IPS-18a (cell line): ENCODE results near the gene GLG1.
"Not testable (repeated sequence)": the region's sequence is repeated elsewhere in the genome, so short reads cannot be mapped to it uniquely, and the experiment has no call there.

Experiments used
- H3K27ac ChIP-seq: one replicate; pipeline ENCODE4 v1.5.1; 2013; ENCODE audit warnings: low read length
- H3K27me3 ChIP-seq: one replicate; pipeline ENCODE4 v1.6.1; 2013; ENCODE audit warnings: mild to moderate bottlenecking, low read length; ENCODE audit not compliant: control insufficient read depth, insufficient read depth
- H3K36me3 ChIP-seq: one replicate; pipeline ENCODE4 v1.6.1; 2013; ENCODE audit warnings: low read depth, low read length; ENCODE audit not compliant: control insufficient read depth
- H3K4me1 ChIP-seq: one replicate; pipeline ENCODE4 v1.6.1; 2013; ENCODE audit warnings: low read depth, low read length; ENCODE audit not compliant: control insufficient read depth
- H3K4me3 ChIP-seq: one replicate; pipeline ENCODE4 v1.5.1; 2013; ENCODE audit warnings: low read length
- H3K9ac ChIP-seq: one replicate; pipeline ENCODE4 v1.6.1; 2013; ENCODE audit warnings: mild to moderate bottlenecking, low read length, moderate library complexity
- H3K9me3 ChIP-seq: one replicate; pipeline ENCODE4 v1.6.1; 2013; ENCODE audit warnings: low read depth, low read length; ENCODE audit not compliant: control insufficient read depth

GLG1 gene

DNA sequence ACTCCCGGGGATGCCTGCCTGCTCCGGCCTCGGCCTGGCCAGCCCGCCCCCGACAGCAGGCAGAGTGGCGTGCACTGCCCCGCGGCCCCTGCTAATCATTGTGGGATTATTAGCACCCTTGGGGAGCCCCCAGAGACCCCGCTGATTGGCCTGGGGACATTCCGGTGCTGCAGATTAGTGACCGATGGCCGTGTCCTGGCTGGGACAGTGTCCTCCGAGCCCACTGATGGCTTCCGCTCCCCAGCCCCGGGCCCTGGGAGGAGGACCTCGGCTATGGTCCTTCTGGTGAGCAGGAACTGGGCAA lies 185.5 kb downstream of the GLG1 start:
- not testable (repeated sequence) for H3K27ac ChIP-seq, H3K36me3 ChIP-seq, H3K4me1 ChIP-seq, H3K9ac ChIP-seq, H3K4me3 ChIP-seq, H3K27me3 ChIP-seq, H3K9me3 ChIP-seq

DNA sequence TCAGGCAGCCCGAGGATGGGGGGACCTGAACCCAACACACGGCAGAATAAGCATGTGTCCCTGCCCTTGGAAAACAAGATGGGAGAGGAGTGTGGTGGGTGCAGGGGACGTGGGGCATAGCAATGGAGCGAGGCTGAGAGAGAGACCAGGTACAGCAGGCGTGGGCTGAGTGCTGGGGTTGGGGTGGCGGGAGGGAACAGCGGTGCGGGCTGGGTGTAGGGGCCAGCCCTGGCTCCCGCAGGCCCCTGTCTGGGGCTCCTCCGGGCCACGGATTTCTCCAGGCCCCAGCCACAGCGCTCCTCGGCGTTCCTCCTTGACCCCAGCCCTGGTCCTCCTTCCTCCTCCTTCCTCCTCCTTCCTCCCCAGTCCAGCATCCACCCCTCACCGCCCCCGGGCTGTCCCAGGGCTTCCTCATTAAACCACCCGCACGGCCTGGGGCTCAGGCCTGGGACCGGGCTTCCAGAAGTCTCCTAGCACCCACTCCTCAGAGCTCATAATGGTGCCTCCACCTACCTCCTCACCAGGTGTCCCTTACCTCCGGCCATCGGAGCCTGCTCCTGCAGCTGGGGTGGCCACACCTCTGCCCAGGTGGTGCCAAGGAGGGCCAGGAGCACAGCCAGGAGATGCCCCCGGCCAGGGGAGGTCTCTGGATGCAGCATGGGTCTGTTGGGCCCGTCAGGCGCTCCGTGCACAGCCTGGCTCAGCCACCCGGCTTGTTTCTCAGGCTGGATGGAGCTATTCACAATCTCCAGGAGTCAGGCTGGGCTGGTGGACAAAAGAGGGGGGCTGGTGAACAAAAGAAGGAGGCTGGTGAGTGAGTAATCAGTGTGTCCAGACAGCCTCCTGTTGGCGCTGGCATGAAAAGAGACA lies 186.1 kb downstream of the GLG1 start, which contains the start of gene CLEC18B:
CLEC18B (minus strand) TSS at position 867 of the 870 bp plus-strand sequence; CDS start at position 659, 208 bp downstream.
- H3K27ac ChIP-seq, H3K9ac ChIP-seq, H3K4me3 ChIP-seq, H3K36me3 ChIP-seq, H3K9me3 ChIP-seq, H3K4me1 ChIP-seq, H3K27me3 ChIP-seq: not testable (repeated sequence)

DNA sequence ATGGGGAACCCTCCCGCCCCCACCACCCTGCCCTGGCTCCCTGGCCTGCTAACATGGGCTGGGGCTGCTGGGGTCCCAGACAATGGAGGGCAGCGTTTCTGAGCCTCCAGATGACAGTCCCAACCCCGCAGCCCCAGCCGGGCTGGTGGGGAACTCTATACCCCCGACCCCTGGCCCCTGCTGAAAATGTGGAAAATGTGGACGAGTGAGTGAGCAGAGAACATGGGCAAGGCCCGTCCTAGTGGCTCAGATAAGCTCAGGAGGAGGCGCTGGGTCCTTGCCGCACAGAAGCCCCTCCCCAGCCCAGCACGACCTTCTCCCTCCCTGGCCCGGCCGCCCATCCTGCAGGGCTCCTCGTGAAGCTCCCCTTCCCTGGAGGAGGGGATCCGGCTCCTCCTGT lies 187.1 kb downstream of the GLG1 start:
- not testable (repeated sequence) for H3K36me3 ChIP-seq, H3K27ac ChIP-seq, H3K4me1 ChIP-seq, H3K9ac ChIP-seq, H3K9me3 ChIP-seq, H3K4me3 ChIP-seq, H3K27me3 ChIP-seq

DNA sequence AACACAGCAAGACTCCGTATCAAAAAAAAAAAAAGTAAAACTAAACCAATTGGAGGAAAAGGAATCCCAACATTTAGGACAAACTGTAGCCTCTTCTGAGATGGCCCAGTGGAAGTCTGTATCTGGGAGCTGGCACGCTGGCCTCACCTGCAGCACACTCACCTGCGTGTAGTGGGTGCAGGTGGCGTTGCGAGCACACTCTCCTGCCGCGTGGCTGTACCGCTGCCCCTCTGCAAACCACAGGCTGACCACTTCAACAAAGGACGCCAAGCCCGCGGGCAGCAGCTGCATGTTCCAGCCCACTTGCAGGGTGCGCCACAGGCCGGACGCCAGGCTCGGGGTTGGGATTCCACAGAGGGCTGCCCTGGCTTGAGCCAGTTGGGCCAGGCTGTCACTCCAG lies 189.0 kb downstream of the GLG1 start:
- H3K36me3 ChIP-seq, H3K4me3 ChIP-seq, H3K27me3 ChIP-seq, H3K27ac ChIP-seq, H3K9me3 ChIP-seq, H3K9ac ChIP-seq, H3K4me1 ChIP-seq: not testable (repeated sequence)

DNA sequence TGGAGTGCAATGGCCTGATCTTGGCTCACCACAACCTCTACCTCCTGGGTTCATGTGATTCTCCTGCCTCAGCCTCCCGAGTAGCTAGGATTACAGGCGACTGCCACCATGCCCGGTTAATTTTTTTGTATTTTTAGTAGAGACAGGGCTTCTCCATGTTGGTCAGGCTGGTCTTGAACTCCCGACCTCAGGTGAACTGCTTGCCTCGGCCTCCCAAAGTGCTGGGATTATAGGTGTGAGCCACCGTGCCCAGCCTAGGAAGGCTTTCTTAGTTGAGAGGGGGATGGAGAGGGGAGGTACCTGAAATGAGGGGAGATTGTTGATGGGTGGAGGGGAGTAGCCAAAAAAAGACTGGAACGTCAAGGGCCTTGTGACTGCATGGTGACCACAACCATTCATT lies 193.0 kb downstream of the GLG1 start:
- not testable (repeated sequence) for H3K4me3 ChIP-seq, H3K36me3 ChIP-seq, H3K9ac ChIP-seq, H3K27me3 ChIP-seq, H3K27ac ChIP-seq, H3K9me3 ChIP-seq, H3K4me1 ChIP-seq

DNA sequence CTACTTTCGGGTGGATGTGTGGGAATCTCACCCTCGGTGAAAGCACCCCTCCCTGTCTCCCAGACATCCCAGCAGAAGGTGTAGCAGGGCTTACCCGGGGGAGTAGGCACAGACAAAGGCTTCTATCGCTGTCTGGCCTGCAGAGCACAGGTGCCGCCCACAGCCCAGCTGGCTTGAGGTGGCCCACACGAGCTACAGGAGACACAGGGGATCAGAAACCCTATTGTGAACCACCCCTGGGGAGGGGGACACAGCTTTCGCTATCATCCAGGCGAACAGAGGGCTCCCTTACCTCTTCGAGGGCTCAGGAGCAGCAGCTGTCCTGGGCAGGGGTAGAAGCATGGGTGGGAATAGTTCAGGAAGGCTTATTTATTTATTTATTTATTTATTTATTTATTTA lies 193.4 kb downstream of the GLG1 start:
- not testable (repeated sequence) for H3K4me1 ChIP-seq, H3K27ac ChIP-seq, H3K9me3 ChIP-seq, H3K9ac ChIP-seq, H3K4me3 ChIP-seq, H3K36me3 ChIP-seq, H3K27me3 ChIP-seq

DNA sequence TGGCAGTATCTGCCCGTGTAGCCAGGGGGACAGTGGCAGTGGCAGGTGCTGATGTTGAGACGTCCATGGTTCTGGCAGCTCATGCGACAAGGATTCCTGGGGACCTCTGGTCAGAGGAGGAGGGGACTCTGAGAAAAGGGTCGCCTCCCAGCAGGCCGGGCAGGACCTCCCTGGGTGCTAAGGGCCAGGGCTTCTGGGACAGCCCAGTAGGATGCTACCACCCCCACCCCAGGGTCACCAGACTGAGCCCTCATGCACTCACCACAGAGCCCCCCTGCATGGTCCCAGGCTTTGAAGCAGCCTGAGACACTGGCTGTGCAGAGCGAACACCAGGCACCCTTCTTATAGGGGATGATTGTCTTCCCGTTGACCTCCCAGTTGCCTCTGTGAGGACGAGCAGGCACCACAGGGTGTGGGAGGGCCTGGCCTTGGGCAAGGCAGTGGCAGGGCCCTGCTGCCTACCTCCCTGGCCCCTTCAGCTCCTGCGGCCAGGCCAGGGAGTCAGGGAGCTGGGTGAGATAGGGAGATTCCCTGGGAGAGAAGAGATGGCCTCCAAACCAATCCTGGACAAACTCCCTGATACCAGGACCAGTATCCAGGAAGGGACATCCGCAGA lies 194.0 kb downstream of the GLG1 start:
- not testable (repeated sequence) for H3K9ac ChIP-seq, H3K9me3 ChIP-seq

DNA sequence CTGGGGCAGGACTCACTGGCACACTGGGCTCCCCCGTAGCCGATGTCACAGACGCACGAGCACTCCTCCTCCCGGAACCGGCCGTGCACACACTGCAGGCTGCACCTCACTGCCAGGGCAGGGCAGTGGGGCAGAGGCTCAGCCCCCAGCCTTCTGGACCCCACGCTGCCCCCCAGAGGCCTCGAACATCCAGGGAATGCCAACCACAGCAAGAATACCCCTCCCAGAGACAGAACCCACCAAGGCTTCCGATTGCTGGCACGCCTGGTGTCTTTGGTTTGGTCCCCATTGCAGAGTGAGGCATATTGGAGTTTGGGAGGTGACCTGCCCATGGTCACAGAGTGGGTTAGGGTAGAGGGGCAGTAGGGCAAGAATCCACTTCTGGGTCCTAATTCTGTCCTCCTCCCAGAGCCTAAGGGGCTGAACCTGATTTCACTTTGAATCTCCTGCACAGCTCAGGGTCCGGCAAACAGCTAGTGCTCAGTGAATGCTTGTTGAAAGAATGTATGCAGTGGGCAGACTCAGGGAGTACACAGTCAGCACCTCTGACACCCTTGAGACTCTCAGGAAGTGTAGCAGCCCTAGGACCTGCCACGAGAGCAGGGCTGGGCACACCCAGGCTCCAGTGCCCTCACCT lies 194.7 kb downstream of the GLG1 start:
- not testable (repeated sequence) for H3K27ac ChIP-seq, H3K36me3 ChIP-seq, H3K27me3 ChIP-seq, H3K9me3 ChIP-seq, H3K4me1 ChIP-seq, H3K4me3 ChIP-seq, H3K9ac ChIP-seq

More for the DNA sequence above, 194.0 kb downstream of the GLG1 start:
- not testable (repeated sequence) for H3K4me3 ChIP-seq, H3K27ac ChIP-seq, H3K36me3 ChIP-seq, H3K27me3 ChIP-seq, H3K4me1 ChIP-seq

DNA sequence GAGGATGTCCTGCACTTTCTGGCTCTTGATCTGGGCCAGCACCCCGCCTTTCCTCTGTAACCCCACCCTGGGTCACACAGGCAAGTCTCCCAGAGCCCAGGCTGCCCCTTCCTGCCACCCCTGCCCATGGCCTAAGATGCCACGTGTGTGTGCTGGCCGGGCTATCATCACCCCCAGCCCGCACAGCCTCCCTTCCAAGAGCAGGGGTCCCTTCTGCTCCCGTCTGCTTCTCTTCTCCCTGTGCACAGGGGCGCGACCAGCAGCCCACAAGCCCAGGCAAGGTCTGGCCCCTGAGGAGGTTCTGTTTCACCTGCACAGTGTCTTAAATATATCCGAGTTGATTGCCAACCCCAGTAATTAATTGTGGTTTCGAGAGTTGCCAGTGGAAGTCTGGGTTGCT lies 195.9 kb downstream of the GLG1 start:
- H3K9ac ChIP-seq, H3K27ac ChIP-seq: not testable (repeated sequence)

DNA sequence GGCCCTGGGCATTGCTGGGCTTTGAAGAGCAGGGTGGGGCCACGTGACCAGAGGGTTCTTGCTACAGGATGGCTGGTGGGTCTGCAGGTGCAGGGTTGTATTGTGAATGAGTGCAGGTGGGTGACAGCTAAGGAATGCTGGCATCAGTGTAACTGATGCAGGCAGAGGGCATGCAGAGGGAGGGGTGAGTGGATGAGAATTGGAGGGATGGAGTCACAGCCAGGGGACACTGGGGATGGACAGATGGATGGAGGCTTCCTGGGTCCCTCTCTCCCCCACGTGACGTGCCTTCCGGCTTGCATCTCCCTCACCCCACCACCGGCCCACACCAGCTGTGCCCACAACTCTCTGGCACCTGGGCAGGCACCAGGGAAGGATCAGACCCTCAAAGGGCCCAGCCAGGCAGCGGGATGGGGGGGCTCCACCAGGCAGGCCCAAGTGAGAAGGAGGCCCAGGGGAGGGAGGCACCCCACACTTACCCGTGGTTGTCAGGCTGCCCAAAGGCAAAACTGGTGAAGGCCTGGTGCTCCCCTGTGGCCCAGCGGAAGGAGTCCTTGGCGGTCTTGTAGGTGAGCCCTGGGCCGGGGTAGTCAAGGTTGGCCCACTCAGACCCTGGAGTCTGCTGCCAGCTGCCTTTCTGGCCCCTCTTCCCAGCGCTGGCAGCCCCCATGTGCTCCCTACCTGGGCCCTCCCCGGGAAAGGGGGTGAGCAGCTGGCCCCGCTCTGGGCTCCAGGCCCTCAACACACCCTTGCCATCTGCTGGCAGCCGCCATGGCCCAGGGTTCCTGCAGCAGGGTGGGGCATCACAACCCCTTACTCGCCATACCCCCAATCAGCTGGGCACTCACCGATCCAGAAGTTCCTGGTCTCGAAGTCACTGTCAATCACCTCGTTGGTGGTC lies 196.6 kb downstream of the GLG1 start:
- not testable (repeated sequence) for H3K4me1 ChIP-seq, H3K27me3 ChIP-seq, H3K36me3 ChIP-seq, H3K9me3 ChIP-seq, H3K9ac ChIP-seq, H3K27ac ChIP-seq, H3K4me3 ChIP-seq

More for the DNA sequence above, 195.9 kb downstream of the GLG1 start:
- not testable (repeated sequence) for H3K4me3 ChIP-seq, H3K9me3 ChIP-seq, H3K36me3 ChIP-seq, H3K27me3 ChIP-seq, H3K4me1 ChIP-seq

DNA sequence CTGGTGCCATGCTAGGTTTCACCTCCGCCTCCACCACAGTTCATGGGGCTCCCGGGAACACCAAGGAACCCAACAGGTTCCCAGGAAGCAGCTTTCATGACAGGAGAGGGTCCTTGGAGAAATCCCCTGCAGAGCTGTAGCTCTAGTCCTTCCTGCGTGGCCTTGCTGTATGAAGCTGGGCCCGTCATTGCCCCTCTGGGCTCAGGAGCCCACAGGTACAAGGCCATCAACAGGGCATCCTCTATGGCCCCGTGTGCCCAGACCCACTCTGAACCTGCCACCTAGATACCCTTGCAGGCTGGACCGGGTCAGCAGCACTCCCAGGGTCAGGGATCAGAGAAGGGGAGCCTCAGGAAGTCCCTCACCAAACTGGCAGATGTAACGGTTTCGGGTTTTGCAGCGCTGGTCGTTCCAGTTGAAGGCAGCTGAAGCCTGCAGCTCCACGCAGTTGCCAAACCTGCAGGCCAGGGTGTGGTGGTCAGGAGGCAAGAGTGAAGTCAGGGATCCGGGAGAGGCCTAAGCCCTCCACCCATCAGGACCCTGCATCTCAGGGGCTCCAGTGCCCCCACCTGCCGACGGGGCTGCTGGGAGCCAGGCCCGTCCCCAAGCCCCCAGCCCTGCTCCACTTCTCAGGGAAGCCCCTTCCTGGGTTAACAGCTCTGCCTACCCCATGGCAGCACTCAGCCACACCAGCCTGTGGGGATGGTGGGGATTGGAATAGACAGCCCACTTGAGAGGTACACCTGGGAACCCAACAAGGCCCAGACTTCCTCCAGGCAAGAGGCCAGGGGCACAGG lies 197.5 kb downstream of the GLG1 start:
- not testable (repeated sequence) for H3K4me3 ChIP-seq, H3K36me3 ChIP-seq, H3K27ac ChIP-seq, H3K9ac ChIP-seq, H3K9me3 ChIP-seq, H3K27me3 ChIP-seq, H3K4me1 ChIP-seq
